Measurements from ENCODE around the gene SNAP25.

- TF ChIP-seq POLR2A (IDR thresholded peaks at IDR 0.05; ENCODE audit: low read length) (no peak), GATA1 (IDR thresholded peaks at IDR 0.05; ENCODE audit: low read depth, low read length) (no peak)
Measured at GRCh38 chr20:10328897-10329255, 110.2 kb downstream of the SNAP25 start.

Measured in erythroblast (primary cell).